Measurements from ENCODE around the gene NDUFA9. TPM values are rescaled to one million over a fixed set of nuclear protein-coding genes. Genes with fewer than 3 reads are reported as not detected.

NDUFA9 gene
- total RNA-seq = 72.5 TPM

- DNase-seq = peak; percentile 95
Observed at GRCh38 chr12:4648501-4649357, at the start of gene NDUFA9, which contains the start of gene AKAP3. TSS of gene NDUFA9 (plus strand) at chr12:4649114. CDS start at chr12:4649127, 13 bp downstream. TSS of gene AKAP3 (minus strand) at chr12:4649051. CDS start at chr12:4638196, 10,855 bp downstream.

- no peak for DNase-seq
Observed at GRCh38 chr12:4603421-4603820, 45.5 kb upstream of the NDUFA9 start.

GRCh38 chr12:4603946-4604345 lies 45.0 kb upstream of the NDUFA9 start:
- no peak for DNase-seq

- peak; percentile 89 for DNase-seq
Observed at GRCh38 chr12:4604684-4605193, 44.2 kb upstream of the NDUFA9 start.

GRCh38 chr12:4607056-4607455 lies 41.9 kb upstream of the NDUFA9 start:
- DNase-seq = no peak

- no peak for DNase-seq
Observed at GRCh38 chr12:4609071-4609470, 39.8 kb upstream of the NDUFA9 start.

GRCh38 chr12:4610481-4610880 lies 38.4 kb upstream of the NDUFA9 start:
- DNase-seq = no peak

- peak; percentile 51 for DNase-seq
Observed at GRCh38 chr12:4615667-4616066, 33.2 kb upstream of the NDUFA9 start.

- DNase-seq = no peak
Observed at GRCh38 chr12:4621511-4621910, 27.4 kb upstream of the NDUFA9 start.

- DNase-seq = no peak
Observed at GRCh38 chr12:4626543-4626942, 22.4 kb upstream of the NDUFA9 start.

GRCh38 chr12:4628406-4628805 lies 20.5 kb upstream of the NDUFA9 start:
- no peak for DNase-seq

GRCh38 chr12:4630262-4630661 lies 18.7 kb upstream of the NDUFA9 start:
- no peak for DNase-seq

- DNase-seq = no peak
Observed at GRCh38 chr12:4643747-4644146, 5.2 kb upstream of the NDUFA9 start.

- DNase-seq = no peak
Observed at GRCh38 chr12:4645023-4645422, 3.9 kb upstream of the NDUFA9 start.

GRCh38 chr12:4648104-4648500 lies 812 bp upstream of the NDUFA9 start:
- no peak for DNase-seq

- DNase-seq = no peak
Observed at GRCh38 chr12:4649358-4649661, 396 bp downstream of the NDUFA9 start.

- DNase-seq = no peak
Observed at GRCh38 chr12:4653257-4653656, 4.3 kb downstream of the NDUFA9 start.

GRCh38 chr12:4653691-4654090 lies 4.8 kb downstream of the NDUFA9 start:
- no peak for DNase-seq

GRCh38 chr12:4663971-4664505 lies 15.1 kb downstream of the NDUFA9 start:
- no peak for DNase-seq

GRCh38 chr12:4665236-4665635 lies 16.3 kb downstream of the NDUFA9 start:
- no peak for DNase-seq

GRCh38 chr12:4679711-4680110 lies 30.8 kb downstream of the NDUFA9 start:
- DNase-seq = no peak

- no peak for DNase-seq
Observed at GRCh38 chr12:4681732-4682131, 32.8 kb downstream of the NDUFA9 start.

GRCh38 chr12:4685317-4685716 lies 36.4 kb downstream of the NDUFA9 start:
- DNase-seq = no peak

GRCh38 chr12:4690760-4691159 lies 41.8 kb downstream of the NDUFA9 start:
- no peak for DNase-seq
